SK-N-MC (cell line): Measurements from ENCODE around the gene ASGR2.
A peak's percentile ranks its signal among the peaks of the same experiment; 100 is the strongest.
"Not testable (repeated sequence)": the region's sequence is repeated elsewhere in the genome, so short reads cannot be mapped to it uniquely, and the experiment has no call there.

Experiments used
- DNase-seq: peaks from one replicate; pipeline ENCODE4 v3.0.0-alpha.2; 2011; ENCODE audit warnings: low read depth, low spot score
- H3K27ac ChIP-seq: fragments of 200-600 bp; sonication (generic); 2 replicates; pipeline ENCODE4 v1.5.1; 2016; ENCODE audit warnings: mixed run types
- H3K36me3 ChIP-seq: fragments of 200-600 bp; sonication (generic); 2 replicates; pipeline ENCODE4 v1.6.1; 2017; ENCODE audit warnings: antibody characterized with exemption, low read length, mixed read lengths; ENCODE audit not compliant: insufficient read depth
- H3K4me3 ChIP-seq: fragments of 200-600 bp; sonication (generic); 2 replicates; pipeline ENCODE4 v1.5.1; 2016
- H3K9ac ChIP-seq: fragments of 200-600 bp; sonication (generic); 2 replicates; pipeline ENCODE4 v1.8.0; 2017; ENCODE audit warnings: mixed run types, mixed read lengths; ENCODE audit not compliant: insufficient read length
- H3K9me3 ChIP-seq: fragments of 200-600 bp; sonication (generic); 2 replicates; pipeline ENCODE4 v1.6.1; 2017; ENCODE audit warnings: low read depth, mild to moderate bottlenecking, antibody characterized with exemption, low read length, moderate library complexity, mixed read lengths
- EZH2 ChIP-seq: fragments of 200-600 bp; sonication (generic); IDR thresholded peaks from one replicate; pipeline ENCODE4 v1.6.1; 2017; ENCODE audit warnings: antibody characterized with exemption
- FOXP2 ChIP-seq: optimal IDR thresholded peaks from 2 replicates; pipeline ENCODE3; 2011; ENCODE audit warnings: mild to moderate bottlenecking, moderate library complexity; ENCODE audit not compliant: insufficient read depth; ENCODE audit errors: extremely low read length, control extremely low read depth
- POLR2AphosphoS5 ChIP-seq: IDR thresholded peaks from 2 replicates; pipeline ENCODE4 v1.6.1; 2012; ENCODE audit warnings: mild to moderate bottlenecking, low read depth, low read length, borderline replicate concordance

Gene ASGR2

DNA sequence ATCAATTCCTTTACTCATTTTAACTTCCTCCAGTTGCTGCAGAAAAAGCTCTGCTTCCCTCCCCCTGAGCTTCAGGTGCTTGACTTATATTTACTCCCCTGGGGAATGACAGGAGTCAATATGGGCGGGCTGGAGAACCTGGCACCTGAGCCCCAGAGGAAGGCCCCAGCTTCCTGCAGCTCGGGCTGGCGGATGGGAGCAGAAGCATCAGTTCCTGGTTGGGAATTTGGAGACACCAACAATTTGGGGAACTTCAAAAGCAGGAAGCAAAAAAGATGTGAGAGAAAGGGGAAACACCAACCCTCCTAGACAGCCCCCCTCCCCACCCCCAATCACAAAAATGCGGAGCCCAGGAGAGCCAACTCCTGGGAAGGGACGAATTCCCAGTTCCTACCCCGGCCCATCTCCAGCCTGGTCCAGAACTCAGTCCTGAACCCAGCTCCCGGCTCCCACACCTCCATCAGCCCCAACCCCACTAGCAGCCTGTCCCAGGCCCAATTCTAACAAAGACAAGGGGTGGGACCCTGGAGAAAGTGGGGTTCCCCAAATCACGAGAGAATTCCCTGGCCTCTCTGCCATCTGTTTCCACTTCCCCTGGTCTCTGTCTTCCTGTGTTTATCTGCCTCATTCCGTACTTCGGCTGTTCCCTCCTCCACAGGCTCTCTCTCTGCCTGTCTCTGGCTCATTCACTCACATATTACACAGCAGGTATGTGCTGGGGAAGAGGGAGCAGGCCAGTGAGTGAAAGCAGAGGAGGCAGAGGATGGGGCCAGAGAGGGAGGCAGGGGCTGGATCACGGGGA, 16.2 kb upstream of the ASGR2 start:
- no peaks in the 10 kb centered on the region for H3K36me3 ChIP-seq
- no peak overlapping the region for H3K27ac ChIP-seq

DNA sequence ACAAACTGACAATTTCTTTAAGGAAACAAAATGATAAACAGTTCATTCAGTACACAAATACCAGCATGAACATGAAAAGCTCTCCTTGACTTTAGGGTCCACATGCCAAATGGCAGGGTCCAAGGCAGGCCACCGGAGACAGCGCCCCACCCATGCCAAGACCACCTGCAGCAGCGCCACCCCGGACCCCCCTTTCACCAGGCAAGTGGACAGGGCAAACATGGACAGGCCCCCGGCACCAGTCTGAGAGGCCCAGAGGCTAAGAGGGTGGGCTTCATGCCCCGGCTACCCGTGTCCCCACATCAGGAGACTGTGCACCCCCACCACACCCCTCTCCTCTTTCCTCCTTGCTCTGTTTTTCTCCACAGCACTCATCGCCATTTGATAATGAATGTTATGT, 14.7 kb upstream of the ASGR2 start:
- DNase-seq, result no peak
- no peaks in the 10 kb centered on the region for H3K9me3 ChIP-seq
- no peak overlapping the region for H3K27ac ChIP-seq
- no peaks in the 10 kb centered on the region for H3K36me3 ChIP-seq
- no peak overlapping the region for H3K4me3 ChIP-seq
- no peak for TF ChIP-seq EZH2
- TF ChIP-seq FOXP2, result no peak
- no peak for TF ChIP-seq POLR2AphosphoS5
- H3K9ac ChIP-seq, result no peak overlapping the region

More for the DNA sequence above, 16.2 kb upstream of the ASGR2 start:
- DNase-seq, result no peak
- no peak overlapping the region for H3K9ac ChIP-seq
- H3K9me3 ChIP-seq, result no peaks in the 10 kb centered on the region
- no peak overlapping the region for H3K4me3 ChIP-seq
- no peak for TF ChIP-seq EZH2
- no peak for TF ChIP-seq FOXP2
- no peak for TF ChIP-seq POLR2AphosphoS5

DNA sequence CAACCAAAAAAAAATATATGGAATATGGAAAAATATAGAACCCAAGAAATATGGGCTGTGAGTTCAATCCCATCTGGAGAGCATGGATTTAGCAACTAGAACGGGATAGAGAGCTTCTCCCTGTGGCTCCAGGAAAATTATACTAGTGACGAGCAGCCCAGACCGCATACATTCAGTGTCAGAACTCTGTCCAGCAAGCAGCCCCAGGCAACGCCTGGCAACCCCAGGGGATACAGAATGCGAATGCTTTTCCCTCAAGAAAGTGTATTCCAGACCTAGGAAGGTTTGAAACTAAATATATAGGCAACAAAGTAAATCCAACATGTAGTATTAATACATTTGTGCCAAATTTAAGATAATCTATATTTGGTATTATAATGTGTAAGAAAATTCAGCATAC, 13.5 kb upstream of the ASGR2 start:
- Histone ChIP-seq H3K36me3 (no peaks in the 10 kb centered on the region), H3K27ac (peak overlapping the region; percentile 46; the same call in 1 of the 2 replicates), H3K4me3 (no peak overlapping the region), H3K9me3 (no peaks in the 10 kb centered on the region), H3K9ac (peak overlapping the region; percentile 65)
- DNase-seq, result no peak
- TF ChIP-seq EZH2 (no peak), FOXP2 (no peak), POLR2AphosphoS5 (no peak)

DNA sequence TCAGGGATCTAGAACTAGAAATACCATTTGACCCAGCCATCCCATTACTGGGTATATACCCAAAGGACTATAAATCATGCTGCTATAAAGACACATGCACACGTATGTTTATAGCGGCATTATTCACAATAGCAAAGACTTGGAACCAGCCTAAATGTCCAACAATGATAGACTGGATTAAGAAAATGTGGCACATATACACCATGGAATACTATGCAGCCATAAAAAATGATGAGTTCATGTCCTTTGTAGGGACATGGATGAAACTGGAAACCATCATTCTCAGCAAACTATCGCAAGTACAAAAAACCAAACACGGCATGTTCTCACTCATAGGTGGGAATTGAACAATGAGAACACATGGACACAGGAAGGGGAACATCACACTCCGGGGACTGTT, 12.9 kb upstream of the ASGR2 start:
- H3K27ac ChIP-seq, H3K36me3 ChIP-seq, DNase-seq, H3K9me3 ChIP-seq, H3K4me3 ChIP-seq, H3K9ac ChIP-seq: not testable (repeated sequence)

DNA sequence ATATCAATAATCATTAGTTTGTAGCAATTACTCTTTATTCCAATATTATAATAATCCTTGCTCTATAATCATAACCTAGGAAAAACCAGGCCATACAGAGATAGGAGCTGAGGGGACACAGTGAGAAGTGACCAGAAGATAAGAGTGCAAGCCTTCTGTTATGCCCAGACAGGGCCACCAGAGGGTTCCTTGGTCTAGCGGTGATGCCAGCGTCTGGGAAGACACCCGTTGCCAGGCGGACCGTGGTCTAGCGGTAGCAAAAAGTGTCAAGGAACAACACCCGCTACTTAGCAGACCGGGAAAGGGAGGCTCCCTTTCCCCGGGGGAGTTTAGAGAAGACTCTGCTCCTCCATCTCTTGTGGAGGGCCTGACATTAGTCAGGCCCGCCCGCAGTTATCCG, 11.8 kb upstream of the ASGR2 start:
- H3K36me3 ChIP-seq, H3K9me3 ChIP-seq, H3K4me3 ChIP-seq, DNase-seq, H3K27ac ChIP-seq, H3K9ac ChIP-seq: not testable (repeated sequence)

DNA sequence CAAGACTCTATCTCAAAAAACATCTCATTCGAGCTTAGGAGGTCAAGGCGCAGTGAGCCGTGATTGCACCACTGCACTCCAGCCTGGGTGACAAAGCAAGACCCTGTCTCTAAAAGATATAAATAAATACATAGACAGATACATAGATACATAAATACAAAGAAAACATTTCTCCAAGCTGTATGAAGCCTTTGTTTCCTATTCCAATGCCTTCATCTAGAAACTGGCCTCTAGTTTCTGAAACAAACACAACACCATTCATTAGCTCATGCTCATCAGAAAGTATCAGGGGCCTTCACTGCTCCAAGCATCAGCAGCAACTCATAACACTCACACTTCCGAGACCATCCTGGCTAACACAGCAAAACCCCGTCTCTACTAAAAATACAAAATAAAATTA, 10.3 kb upstream of the ASGR2 start:
- H3K36me3 ChIP-seq, result no peaks in the 10 kb centered on the region
- no peak overlapping the region for H3K4me3 ChIP-seq
- no peak for DNase-seq
- no peak overlapping the region for H3K27ac ChIP-seq
- TF ChIP-seq EZH2 (no peak), POLR2AphosphoS5 (no peak), FOXP2 (no peak)
- H3K9ac ChIP-seq, result no peak overlapping the region
- no peaks in the 10 kb centered on the region for H3K9me3 ChIP-seq

DNA sequence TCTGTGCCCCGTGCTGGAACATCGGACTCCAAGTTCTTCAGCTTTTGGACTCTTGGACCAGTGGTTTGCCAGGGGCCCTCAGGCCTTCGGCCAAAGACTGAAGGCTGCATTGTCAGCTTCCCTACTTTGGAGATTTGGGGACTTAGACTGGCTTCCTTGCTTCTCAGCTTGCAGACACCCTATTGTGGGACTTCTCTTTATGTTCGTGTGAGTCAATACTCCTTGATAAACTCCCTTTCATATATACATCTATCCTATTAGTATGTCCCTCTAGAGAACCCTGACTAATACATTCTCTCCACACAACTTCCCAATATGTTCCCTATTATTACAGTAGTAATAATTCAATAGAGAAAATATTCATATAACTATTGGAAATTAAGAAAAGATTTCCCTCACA, 9.2 kb upstream of the ASGR2 start:
- H3K9ac ChIP-seq, result no peak overlapping the region
- H3K4me3 ChIP-seq, result no peak overlapping the region
- H3K27ac ChIP-seq, result no peak overlapping the region
- TF ChIP-seq EZH2 (no peak), POLR2AphosphoS5 (no peak), FOXP2 (no peak)
- H3K9me3 ChIP-seq, result no peaks in the 10 kb centered on the region
- no peak for DNase-seq
- H3K36me3 ChIP-seq, result no peaks in the 10 kb centered on the region

DNA sequence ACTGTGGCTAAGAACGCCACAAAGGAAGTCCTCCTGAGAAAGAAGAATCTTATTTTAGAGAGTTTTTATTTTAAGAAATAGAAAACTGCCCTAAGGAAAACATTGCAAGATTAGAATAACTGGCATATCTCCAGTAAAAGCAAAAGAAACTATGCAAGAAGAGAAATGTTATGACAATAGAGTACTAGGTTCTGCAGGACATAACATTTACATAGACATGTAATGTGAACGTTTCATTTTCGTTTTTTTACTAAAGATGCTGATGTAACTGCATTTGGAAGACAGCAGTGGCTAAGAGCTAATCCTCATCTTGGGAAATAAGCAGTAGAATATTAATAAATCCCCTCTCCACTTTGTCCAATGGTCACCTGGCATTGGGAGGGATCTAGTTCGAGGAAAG, 7.8 kb upstream of the ASGR2 start:
- Histone ChIP-seq H3K9me3 (no peaks in the 10 kb centered on the region), H3K36me3 (no peaks in the 10 kb centered on the region), H3K27ac (no peak overlapping the region; the same call in 1 of the 2 replicates), H3K4me3 (no peak overlapping the region), H3K9ac (no peak overlapping the region)
- TF ChIP-seq EZH2, result no peak
- TF ChIP-seq FOXP2, result no peak
- no peak for TF ChIP-seq POLR2AphosphoS5
- no peak for DNase-seq

DNA sequence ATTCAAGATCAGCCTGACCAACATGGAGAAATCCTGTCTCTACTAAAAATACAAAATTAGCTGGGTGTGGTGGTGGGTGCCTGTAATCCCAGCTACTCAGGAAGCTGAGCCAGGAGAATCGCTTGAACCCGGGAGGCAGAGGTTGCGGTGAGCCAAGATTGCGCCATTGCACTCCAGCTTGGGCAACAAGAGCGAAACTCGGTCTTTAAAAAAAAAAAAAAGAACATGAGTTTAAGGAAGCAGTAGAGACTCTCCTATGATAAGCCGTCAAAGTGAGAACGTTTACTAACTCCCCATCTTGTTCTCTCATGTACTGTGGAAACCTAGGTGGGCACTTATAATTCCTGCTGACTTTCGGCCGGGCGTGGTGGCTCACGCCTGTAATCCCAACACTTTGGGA, 6.0 kb upstream of the ASGR2 start:
- DNase-seq, H3K36me3 ChIP-seq, H3K27ac ChIP-seq, H3K9ac ChIP-seq, H3K9me3 ChIP-seq, H3K4me3 ChIP-seq: not testable (repeated sequence)

DNA sequence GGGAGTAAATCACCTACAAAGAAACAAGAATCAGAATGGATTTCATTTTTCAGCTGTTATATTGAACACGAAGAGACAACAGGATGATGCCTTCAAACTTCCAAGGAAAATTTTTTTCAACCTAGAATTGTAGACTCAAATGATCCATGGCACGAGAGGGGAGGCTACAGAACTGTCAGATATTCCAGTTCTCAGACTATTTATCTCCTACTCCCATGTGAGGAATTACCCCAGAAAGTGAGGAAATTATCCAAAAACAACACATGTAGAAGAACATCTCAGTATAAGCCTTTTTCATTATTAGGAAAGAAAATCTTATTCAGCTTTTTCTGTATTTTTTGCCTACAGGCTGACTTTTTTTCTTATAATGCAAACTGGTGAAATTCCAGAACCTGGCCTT, 5.5 kb upstream of the ASGR2 start:
- Histone ChIP-seq H3K9ac (peak overlapping the region; percentile 37), H3K9me3 (no peaks in the 10 kb centered on the region), H3K27ac (no peak overlapping the region), H3K4me3 (no peak overlapping the region), H3K36me3 (no peaks in the 10 kb centered on the region)
- DNase-seq, result no peak
- TF ChIP-seq POLR2AphosphoS5 (no peak), FOXP2 (no peak), EZH2 (no peak)
